H1 (cell line): ENCODE data around the gene ZHX3. TPM values are rescaled to one million over a fixed set of nuclear protein-coding genes. Genes with fewer than 3 reads are reported as not detected.

ENCODE experiments used
- CTCF ChIA-PET: fragments of 300-600 bp; sonication (Branson Sonifier 250); formaldehyde crosslinking; loops from one replicate; lab custom pipeline; 2021; ENCODE audit not compliant: partially characterized antibody; lab: Charles Lee
- POLR2A ChIA-PET: fragments of 300-600 bp; sonication (Branson Sonifier 250); formaldehyde crosslinking; loops from one replicate; lab custom pipeline; 2021; ENCODE audit warnings: inconsistent platforms; ENCODE audit not compliant: partially characterized antibody; lab: Charles Lee
- DNase-seq, 2 experiments: peaks; one replicate each; pipeline versions ENCODE4 v3.0.0 to v3.0.0-alpha.2; 2010 to 2022; ENCODE audit warnings: low spot score in 2 of 2, low read depth in 1 of 2, mixed read lengths in 1 of 2
- FAIRE-seq: peaks from 2 replicates; lab custom pipeline; 2011; peaks lifted over from hg19 to GRCh38; lab: Jason Lieb, UNC
- H2AFZ ChIP-seq: 2 replicates; pipeline ENCODE4 v1.8.1; 2012; ENCODE audit warnings: low read length, inconsistent platforms
- H2AK5ac ChIP-seq: 2 replicates; pipeline ENCODE4 v1.6.1; 2013; ENCODE audit warnings: low read depth, low read length
- H2BK120ac ChIP-seq: replicated peaks from 2 replicates; pipeline ENCODE3; 2013; ENCODE audit warnings: low read depth, low read length, inconsistent platforms
- H2BK12ac ChIP-seq: 2 replicates; pipeline ENCODE4 v1.6.1; 2013; ENCODE audit warnings: low read depth, low read length
- H2BK15ac ChIP-seq: 2 replicates; pipeline ENCODE4 v1.6.1; 2013; ENCODE audit warnings: low read length
- H2BK20ac ChIP-seq: 2 replicates; pipeline ENCODE4 v1.6.1; 2013; ENCODE audit warnings: low read length
- H2BK5ac ChIP-seq: 2 replicates; pipeline ENCODE4 v1.6.1; 2013; ENCODE audit warnings: low read depth, low read length
- H3K14ac ChIP-seq: 2 replicates; pipeline ENCODE4 v1.6.1; 2013; ENCODE audit warnings: inconsistent platforms; ENCODE audit not compliant: insufficient read length
- H3K18ac ChIP-seq: 2 replicates; pipeline ENCODE4 v1.6.1; 2013; ENCODE audit warnings: low read length; ENCODE audit errors: extremely low read depth
- H3K23ac ChIP-seq: 2 replicates; pipeline ENCODE4 v1.6.1; 2013; ENCODE audit warnings: inconsistent platforms; ENCODE audit not compliant: insufficient read length
- H3K23me2 ChIP-seq: 2 replicates; pipeline ENCODE4 v1.6.1; 2013; ENCODE audit warnings: low read depth, low read length
- H3K27ac ChIP-seq: 2 replicates; pipeline ENCODE4 v1.6.1; 2011; ENCODE audit warnings: low read depth, low read length, inconsistent platforms
- H3K27me3 ChIP-seq, 4 experiments: replicated peaks in 1 of 4; 1 replicate in 1 of 4; 2 replicates in 3 of 4; pipeline versions ENCODE4 v1.6.1 to v1.8.1; 2011 to 2013; ENCODE audit warnings: low read length in 3 of 4, mild to moderate bottlenecking in 3 of 4, inconsistent platforms in 2 of 4, mixed read lengths in 2 of 4, moderate library complexity in 1 of 4; ENCODE audit not compliant: control insufficient read depth in 3 of 4, insufficient read depth in 3 of 4; ENCODE audit errors: extremely low read depth in 1 of 4
- H3K36me3 ChIP-seq, 4 experiments: 2 replicates each; pipeline versions ENCODE4 v1.6.1 to v1.8.1; 2011 to 2013; ENCODE audit warnings: mild to moderate bottlenecking in 4 of 4, low read length in 3 of 4, moderate library complexity in 2 of 4, control low read depth in 1 of 4, inconsistent platforms in 1 of 4; ENCODE audit not compliant: insufficient read depth in 4 of 4, control insufficient read depth in 2 of 4
- H3K4ac ChIP-seq: replicated peaks from 2 replicates; pipeline ENCODE3; 2013; ENCODE audit warnings: low read length, low read depth, mixed read lengths, inconsistent platforms; ENCODE audit not compliant: insufficient read length
- H3K4me1 ChIP-seq, 4 experiments: replicated peaks in 1 of 4; 1 replicate in 1 of 4; 2 replicates in 3 of 4; pipeline versions ENCODE4 v1.6.1 to v1.8.1; 2011 to 2013; ENCODE audit warnings: low read length in 3 of 4, inconsistent platforms in 2 of 4, mixed read lengths in 1 of 4; ENCODE audit not compliant: insufficient read depth in 4 of 4, control insufficient read depth in 3 of 4
- H3K4me2 ChIP-seq, 2 experiments: 2 replicates each; pipeline versions ENCODE4 v1.6.1 to v1.8.1; 2011 to 2013; ENCODE audit warnings: low read depth in 2 of 2, low read length in 2 of 2, control low read depth in 1 of 2, inconsistent platforms in 1 of 2, mild to moderate bottlenecking in 1 of 2; ENCODE audit not compliant: insufficient read depth in 1 of 2
- H3K4me3 ChIP-seq, 4 experiments: fragments of 200-600, 300-600 bp in 1 of 4; sonication (generic), shearing (Covaris generic), sonication (Bioruptor Twin) in 1 of 4; 2 replicates each; pipeline versions ENCODE4 v1.5.1 to v1.8.1; 2011 to 2016; ENCODE audit warnings: low read length in 4 of 4, low read depth in 3 of 4, control low read depth in 2 of 4, inconsistent platforms in 2 of 4, mild to moderate bottlenecking in 2 of 4, mixed read lengths in 1 of 4, moderate library complexity in 1 of 4; ENCODE audit not compliant: insufficient read depth in 2 of 4; ENCODE audit errors: extremely low read depth in 1 of 4
- H3K56ac ChIP-seq: replicated peaks from 2 replicates; pipeline ENCODE3; 2013; ENCODE audit warnings: low read depth, mild to moderate bottlenecking, mixed read lengths, low read length, inconsistent platforms; ENCODE audit not compliant: insufficient read length
- H3K79me1 ChIP-seq: 2 replicates; pipeline ENCODE4 v1.6.1; 2013; ENCODE audit warnings: low read depth, low read length, control low read depth
- H3K79me2 ChIP-seq, 2 experiments: 2 replicates each; pipeline versions ENCODE4 v1.6.1 to v1.8.1; 2012 to 2013; ENCODE audit warnings: low read length in 2 of 2, mild to moderate bottlenecking in 2 of 2, inconsistent platforms in 1 of 2; ENCODE audit not compliant: insufficient read depth in 2 of 2, control insufficient read depth in 1 of 2
- H3K9ac ChIP-seq, 4 experiments: replicated peaks in 1 of 4; 1 replicate in 1 of 4; 2 replicates in 3 of 4; pipeline versions ENCODE4 v1.6.1 to v1.8.1; 2011 to 2013; ENCODE audit warnings: low read depth in 3 of 4, low read length in 3 of 4, control low read depth in 2 of 4, mild to moderate bottlenecking in 2 of 4, moderate library complexity in 2 of 4, inconsistent platforms in 1 of 4; ENCODE audit errors: extremely low read depth in 1 of 4
- H3K9me3 ChIP-seq, 2 experiments: 2 replicates each; pipeline versions ENCODE4 v1.6.1 to v1.8.1; 2012 to 2013; ENCODE audit warnings: mild to moderate bottlenecking in 2 of 2, moderate library complexity in 2 of 2, control low read depth in 1 of 2, inconsistent platforms in 1 of 2, low read depth in 1 of 2, low read length in 1 of 2, mixed read lengths in 1 of 2; ENCODE audit not compliant: insufficient read depth in 2 of 2
- H4K20me1 ChIP-seq, 2 experiments: replicated peaks in 1 of 2; 2 replicates each; pipeline versions ENCODE3 to v1.8.1; 2011 to 2013; ENCODE audit warnings: inconsistent platforms in 2 of 2, low read length in 2 of 2, mild to moderate bottlenecking in 1 of 2; ENCODE audit not compliant: insufficient read depth in 2 of 2, control insufficient read depth in 1 of 2
- H4K5ac ChIP-seq: 2 replicates; pipeline ENCODE4 v1.6.1; 2013; ENCODE audit warnings: low read length, low read depth, mixed read lengths, inconsistent platforms; ENCODE audit not compliant: insufficient read length
- H4K8ac ChIP-seq: 2 replicates; pipeline ENCODE4 v1.8.0; 2013; ENCODE audit warnings: mild to moderate bottlenecking, moderate library complexity, low read length, inconsistent platforms; ENCODE audit not compliant: insufficient read depth; ENCODE audit errors: extremely low read depth
- H4K91ac ChIP-seq: replicated peaks from 2 replicates; pipeline ENCODE3; 2013; ENCODE audit warnings: low read length, mixed read lengths, inconsistent platforms; ENCODE audit not compliant: insufficient read length
- CHD1 ChIP-seq: IDR thresholded peaks from 2 replicates; pipeline ENCODE4 v1.6.1; 2012; ENCODE audit warnings: low read depth, low read length, improper control_type of control experiment
- CREB1 ChIP-seq: IDR thresholded peaks from 2 replicates; pipeline ENCODE4 v1.6.1; 2012; ENCODE audit warnings: inconsistent platforms
- HDAC6 ChIP-seq: IDR thresholded peaks from one replicate; pipeline ENCODE4 v1.7.1; 2012; ENCODE audit warnings: low read depth, mild to moderate bottlenecking, inconsistent platforms, low read length, moderate library complexity
- KDM5A ChIP-seq: fragments of 200-600 bp; IDR thresholded peaks from 2 replicates; pipeline ENCODE4 v1.7.1; 2012; ENCODE audit warnings: mild to moderate bottlenecking, low read length, inconsistent platforms, mixed read lengths
- RAD21 ChIP-seq, 2 experiments: IDR thresholded peaks in 1 of 2; conservative IDR thresholded peaks in 1 of 2; 2 replicates each; pipeline ENCODE4 v1.6.1; 2011; ENCODE audit warnings: low read depth in 2 of 2, low read length in 2 of 2, improper control_type of control experiment in 1 of 2, inconsistent platforms in 1 of 2, mild to moderate bottlenecking in 1 of 2, moderate library complexity in 1 of 2
- RNF2 ChIP-seq: fragments of 200-900, 300-1000 bp; sonication (generic); IDR thresholded peaks from 2 replicates; pipeline ENCODE4 v1.7.1; 2016; ENCODE audit warnings: borderline replicate concordance, low read depth, mild to moderate bottlenecking, antibody characterized with exemption, low read length; ENCODE audit not compliant: poor library complexity, severe bottlenecking; ENCODE audit errors: missing control alignments
- SP1 ChIP-seq: IDR thresholded peaks from 2 replicates; pipeline ENCODE4 v1.6.1; 2011; ENCODE audit warnings: low read depth, low read length
- SP2 ChIP-seq: IDR thresholded peaks from 2 replicates; pipeline ENCODE4 v1.6.1; 2012; ENCODE audit warnings: mild to moderate bottlenecking, low read length, inconsistent platforms
- TCF12 ChIP-seq: IDR thresholded peaks from 2 replicates; pipeline ENCODE4 v1.6.1; 2011; ENCODE audit warnings: low read depth, mild to moderate bottlenecking, low read length
- YY1 ChIP-seq: IDR thresholded peaks from 2 replicates; pipeline ENCODE4 v1.6.1; 2011; ENCODE audit warnings: low read depth, mild to moderate bottlenecking, low read length
- WGBS, 2 experiments: shearing (Covaris generic) in 1 of 2; methylation state at CpG; one replicate each; pipeline versions ENCODE4 v1.1.6 to v1.1.7; 2013 to 2015; ENCODE audit warnings: low lambda C conversion rate in 2 of 2, mixed read lengths in 2 of 2, inconsistent platforms in 1 of 2, low coverage in 1 of 2, missing lambda C conversion rate in 1 of 2; ENCODE audit not compliant: insufficient replicate concordance in 2 of 2, insufficient coverage in 1 of 2, insufficient read length in 1 of 2; ENCODE audit errors: extremely low coverage in 1 of 2, missing lambda C conversion rate in 1 of 2; 5-methylcytosine and 5-hydroxymethylcytosine counted together
- polyA plus RNA-seq, 7 experiments: library from polyadenylated mRNA; depleted of rRNA in 3 of 7; stranded (reverse) in 5 of 7; unstranded in 2 of 7; fragments of >200 nt in 5 of 7; fragments of 200-250 nt in 2 of 7; gene quantifications; 1 replicate in 5 of 7; 2 replicates in 1 of 7; 4 replicates in 1 of 7; pipeline versions ENCODE4 v1.2.1 to v1.2.3, GENCODE V29; 2011 to 2013; ENCODE audit warnings: missing spikeins in 2 of 7, mixed read lengths in 2 of 7
- total RNA-seq: library from RNA; stranded (reverse); fragmentation: NEBNext Ultra II Directional; extraction: Animal tissue kit (Norgen Biotek cat#: 25700); gene quantifications from 2 replicates; pipeline ENCODE4 v1.2.1, GENCODE V29; 2021
- TF ChIP-seq, protein P1 (sequence below), 3 experiments: IDR thresholded peaks; 1 replicate in 2 of 3; 2 replicates in 1 of 3; pipeline versions ENCODE4 v1.5.1 to v1.6.1; 2011; ENCODE audit warnings: low read length in 3 of 3, mild to moderate bottlenecking in 3 of 3, inconsistent platforms in 2 of 3, low read depth in 1 of 3, moderate library complexity in 1 of 3; ENCODE audit not compliant: insufficient read depth in 1 of 3; ENCODE audit errors: control extremely low read depth in 1 of 3

The ZHX3 gene
- total and polyA plus RNA-seq, 2 of the 8 experiments (the other 6 are each of a cell fraction or from before 2014, with no cell fraction given): 1.00 to 7.8 TPM

DNA sequence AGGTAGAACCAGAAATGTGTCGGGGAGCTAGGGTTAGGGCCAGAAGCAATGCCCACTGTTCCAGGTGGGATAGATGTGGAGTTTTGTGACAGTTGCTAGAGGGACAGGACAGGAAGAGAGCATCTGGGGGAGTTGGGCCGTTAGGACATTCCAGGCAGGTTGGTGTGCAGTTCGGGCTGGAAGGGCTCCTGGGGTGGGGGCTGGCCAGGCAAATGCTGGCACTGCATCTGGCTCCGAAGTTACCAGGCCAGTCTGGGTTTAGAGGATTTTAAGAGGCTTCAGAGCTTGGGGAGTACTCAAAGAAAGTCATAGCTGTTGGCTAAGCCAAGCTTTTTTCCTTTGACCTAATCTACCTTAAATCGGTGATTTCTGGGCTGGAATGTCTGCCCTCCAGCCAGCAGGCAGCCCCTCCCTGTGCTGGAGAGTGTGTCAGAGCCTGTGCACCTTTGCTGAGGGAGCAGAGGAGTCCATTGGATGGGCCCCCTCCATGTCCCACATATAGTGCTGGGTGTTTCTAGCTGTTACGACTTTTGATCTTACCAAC, 159.4 kb downstream of the ZHX3 start:
- H2BK15ac ChIP-seq: no peak overlapping the region
- no peak overlapping the region for H2AK5ac ChIP-seq
- no peak overlapping the region for H3K23ac ChIP-seq
- WGBS, 2 experiments: 88% methylated on average over 6 of the region's 6 CpGs; no CpG with 5 or more reads in 1 of the 2 experiments
- H3K56ac ChIP-seq: no peak overlapping the region
- peaks cover 29 to 52% of the 10 kb centered on the region in 2 experiments for H4K20me1 ChIP-seq
- H2BK20ac ChIP-seq: no peak overlapping the region
- no peak overlapping the region for H3K14ac ChIP-seq
- POLR2A ChIA-PET: interaction anchor here (1.2 to 2.7 kb wide), 5 partner anchors 11 to 22 kb away, joined by 4 to 13 read pairs (median 7); no protein-coding TSS in a partner anchor
- H4K91ac ChIP-seq: no peak overlapping the region
- H3K36me3 ChIP-seq: peaks cover 11 to 25% (median 19%) of the 10 kb centered on the region in 4 experiments; a peak in 6 of 8 replicates
- no peak overlapping the region for H3K4me2 ChIP-seq
- CTCF ChIA-PET: interaction anchor here (1.2 to 5.9 kb wide), 11 partner anchors 8 to 253 kb away, joined by 3 to 47 read pairs (median 3); partner anchors contain the start of gene LPIN3
- no peak overlapping the region for H3K27ac ChIP-seq
- DNase-seq (no peak), FAIRE-seq (no peak)
- no peak overlapping the region for H3K18ac ChIP-seq
- no peak overlapping the region for H2BK120ac ChIP-seq
- no peak overlapping the region for H3K4me3 ChIP-seq
- no peaks in the 10 kb centered on the region for H3K27me3 ChIP-seq
- H2BK12ac ChIP-seq: no peak overlapping the region
- H3K79me2 ChIP-seq: peaks cover 20 to 71% of the 10 kb centered on the region in 2 experiments
- H2AFZ ChIP-seq: no peak overlapping the region
- no peak overlapping the region for H4K5ac ChIP-seq
- H3K4me1 ChIP-seq: peaks cover 0 to 11% (median 5%) of the 10 kb centered on the region in 4 experiments; a peak in 4 of 7 replicates
- no peak overlapping the region for H2BK5ac ChIP-seq
- H3K4ac ChIP-seq: no peak overlapping the region
- H3K9ac ChIP-seq: no peak overlapping the region
- H3K9me3 ChIP-seq: no peaks in the 10 kb centered on the region
- H3K23me2 ChIP-seq: no peaks in the 10 kb centered on the region
- peaks cover 52% of the 10 kb centered on the region for H3K79me1 ChIP-seq
- H4K8ac ChIP-seq: no peak overlapping the region
- TF ChIP-seq TCF12 (no peak), CREB1 (no peak), SP1 (no peak), RNF2 (no peak), SP2 (no peak), RAD21 (IDR thresholded peaks at IDR 0.05 in 1 of 2, conservative IDR thresholded peaks at IDR 0.05 in 1 of 2; ENCODE audit: low read depth in 2 of 2, low read length in 2 of 2) (no peak), YY1 (no peak), CHD1 (no peak), KDM5A (no peak), HDAC6 (no peak)
- TF ChIP-seq, protein P1, sequence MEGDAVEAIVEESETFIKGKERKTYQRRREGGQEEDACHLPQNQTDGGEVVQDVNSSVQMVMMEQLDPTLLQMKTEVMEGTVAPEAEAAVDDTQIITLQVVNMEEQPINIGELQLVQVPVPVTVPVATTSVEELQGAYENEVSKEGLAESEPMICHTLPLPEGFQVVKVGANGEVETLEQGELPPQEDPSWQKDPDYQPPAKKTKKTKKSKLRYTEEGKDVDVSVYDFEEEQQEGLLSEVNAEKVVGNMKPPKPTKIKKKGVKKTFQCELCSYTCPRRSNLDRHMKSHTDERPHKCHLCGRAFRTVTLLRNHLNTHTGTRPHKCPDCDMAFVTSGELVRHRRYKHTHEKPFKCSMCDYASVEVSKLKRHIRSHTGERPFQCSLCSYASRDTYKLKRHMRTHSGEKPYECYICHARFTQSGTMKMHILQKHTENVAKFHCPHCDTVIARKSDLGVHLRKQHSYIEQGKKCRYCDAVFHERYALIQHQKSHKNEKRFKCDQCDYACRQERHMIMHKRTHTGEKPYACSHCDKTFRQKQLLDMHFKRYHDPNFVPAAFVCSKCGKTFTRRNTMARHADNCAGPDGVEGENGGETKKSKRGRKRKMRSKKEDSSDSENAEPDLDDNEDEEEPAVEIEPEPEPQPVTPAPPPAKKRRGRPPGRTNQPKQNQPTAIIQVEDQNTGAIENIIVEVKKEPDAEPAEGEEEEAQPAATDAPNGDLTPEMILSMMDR (IDR thresholded peaks at IDR 0.05; ENCODE audit: control extremely low read depth in 1 of 3, insufficient read depth in 1 of 3, low read depth in 1 of 3, low read length in 3 of 3): no peak
